GM18868 (cell line): ENCODE data around the gene MAPK8IP3.

Experiments
- ATAC-seq: cut with Tn5 transposase; IDR thresholded peaks from one replicate; pipeline ENCODE4 v1.9.1; 2021; ENCODE audit warnings: mild to moderate bottlenecking, moderate library complexity; ENCODE audit not compliant: unreplicated experiment

The MAPK8IP3 gene

GRCh38 chr16:1771864-1772361 is 65.9 kb downstream of the MAPK8IP3 start:
- ATAC-seq, result no peak

GRCh38 chr16:1772362-1772907 is 66.4 kb downstream of the MAPK8IP3 start, which contains the start of gene EME2:
Gene EME2, plus strand, starts transcription at chr16:1772810. Its CDS starts 418 bp downstream, at chr16:1773228.
- peak; percentile 15 for ATAC-seq

- ATAC-seq, result peak; percentile 39
These were observed 67.1 kb downstream of the MAPK8IP3 start, which contains the start of gene MRPS34 for GRCh38 chr16:1772908-1773702. Gene MRPS34, minus strand, starts transcription at chr16:1773134. Its CDS starts 15 bp downstream, at chr16:1773119.

GRCh38 chr16:1773703-1774447 is 67.9 kb downstream of the MAPK8IP3 start:
- no peak for ATAC-seq

GRCh38 chr16:1774448-1774780 is 68.4 kb downstream of the MAPK8IP3 start:
- ATAC-seq, result no peak

- no peak for ATAC-seq
These were observed 69.2 kb downstream of the MAPK8IP3 start for GRCh38 chr16:1775006-1775845.

- no peak for ATAC-seq
These were observed 70.1 kb downstream of the MAPK8IP3 start for GRCh38 chr16:1775846-1776671.

GRCh38 chr16:1776672-1776955 is 70.6 kb downstream of the MAPK8IP3 start:
- no peak for ATAC-seq

GRCh38 chr16:1776991-1777374 is 71.0 kb downstream of the MAPK8IP3 start:
- ATAC-seq, result no peak

GRCh38 chr16:1777375-1778199 is 71.6 kb downstream of the MAPK8IP3 start:
- no peak for ATAC-seq

GRCh38 chr16:1778200-1779179 is 72.5 kb downstream of the MAPK8IP3 start:
- no peak for ATAC-seq

- no peak for ATAC-seq
These were observed 73.3 kb downstream of the MAPK8IP3 start for GRCh38 chr16:1779234-1779701.

GRCh38 chr16:1779741-1780676 is 74.0 kb downstream of the MAPK8IP3 start:
- ATAC-seq, result no peak

- ATAC-seq, result no peak
These were observed 74.7 kb downstream of the MAPK8IP3 start for GRCh38 chr16:1780677-1781072.

- ATAC-seq, result no peak
These were observed 75.3 kb downstream of the MAPK8IP3 start for GRCh38 chr16:1781254-1781653.

GRCh38 chr16:1781758-1782407 is 75.9 kb downstream of the MAPK8IP3 start:
- peak; percentile 4 for ATAC-seq
